Fibroblast of pulmonary artery (primary cell): ENCODE results near the gene LETM1.

Experiments
- DNase-seq: peaks from one replicate; pipeline ENCODE4 v3.0.0-alpha.2; 2010; ENCODE audit warnings: low read depth
- H3K4me3 ChIP-seq: replicated peaks from 2 replicates; pipeline ENCODE4 v1.5.1; 2011; ENCODE audit warnings: low read depth, mild to moderate bottlenecking, control low read depth, low read length, moderate library complexity
- CTCF ChIP-seq: IDR thresholded peaks from 2 replicates; pipeline ENCODE4 v1.5.1; 2011; ENCODE audit warnings: mild to moderate bottlenecking, control low read depth, low read length, inconsistent platforms; ENCODE audit errors: missing control alignments

The LETM1 gene

GRCh38 chr4:1790005-1790404 lies 66.0 kb downstream of the LETM1 start:
- no peak for DNase-seq
- TF ChIP-seq CTCF: no peak
- H3K4me3 ChIP-seq: no peak overlapping the region

GRCh38 chr4:1789552-1789951 lies 66.4 kb downstream of the LETM1 start:
- no peak for TF ChIP-seq CTCF
- H3K4me3 ChIP-seq: no peak overlapping the region
- no peak for DNase-seq

- no peak overlapping the region for H3K4me3 ChIP-seq
- DNase-seq: no peak
Observed at GRCh38 chr4:1788254-1788973, 67.5 kb downstream of the LETM1 start.

GRCh38 chr4:1787411-1788077 lies 68.4 kb downstream of the LETM1 start:
- DNase-seq: no peak
- TF ChIP-seq CTCF: no peak
- H3K4me3 ChIP-seq: no peak overlapping the region

More at GRCh38 chr4:1788254-1788973, 67.5 kb downstream of the LETM1 start:
- TF ChIP-seq CTCF: no peak

- H3K4me3 ChIP-seq: no peak overlapping the region
- no peak for TF ChIP-seq CTCF
- no peak for DNase-seq
Observed at GRCh38 chr4:1786544-1787362, 69.2 kb downstream of the LETM1 start.

- no peak for DNase-seq
- no peak overlapping the region for H3K4me3 ChIP-seq
- TF ChIP-seq CTCF: no peak
Observed at GRCh38 chr4:1785592-1785991, 70.4 kb downstream of the LETM1 start.
